HG03457 (cell line): ENCODE data around the gene PDIA4.

Experiments
- ATAC-seq: cut with Tn5 transposase; IDR thresholded peaks from one replicate; pipeline ENCODE4 v1.9.1; 2021; ENCODE audit warnings: moderate number of reproducible peaks; ENCODE audit not compliant: unreplicated experiment

PDIA4 gene

GRCh38 chr7:148975896-148976295, 52.4 kb downstream of the PDIA4 start:
- no peak for ATAC-seq

- no peak for ATAC-seq
Observed at GRCh38 chr7:148973256-148973655, 55.0 kb downstream of the PDIA4 start.

- ATAC-seq = no peak
Observed at GRCh38 chr7:148972375-148972774, 55.9 kb downstream of the PDIA4 start.

DNA sequence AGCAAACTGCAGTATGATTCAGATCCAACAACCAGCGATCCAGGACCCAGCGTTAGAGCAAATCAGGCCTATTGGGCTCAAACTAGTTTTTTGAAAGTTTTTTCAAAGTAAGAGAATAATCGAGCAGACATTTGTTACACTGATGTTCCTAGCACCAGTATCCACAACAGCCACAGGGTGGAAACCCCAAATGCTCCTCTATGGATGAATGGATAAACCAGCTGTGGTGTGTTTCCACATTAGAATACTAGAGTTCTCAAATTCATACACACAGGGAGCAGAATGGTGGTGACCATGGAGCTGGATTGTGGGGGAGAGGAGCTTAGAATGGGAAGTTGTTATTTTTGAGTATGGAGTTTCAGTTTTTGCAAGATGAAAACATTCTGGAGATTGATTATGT, 60.7 kb downstream of the PDIA4 start:
- no peak for ATAC-seq

DNA sequence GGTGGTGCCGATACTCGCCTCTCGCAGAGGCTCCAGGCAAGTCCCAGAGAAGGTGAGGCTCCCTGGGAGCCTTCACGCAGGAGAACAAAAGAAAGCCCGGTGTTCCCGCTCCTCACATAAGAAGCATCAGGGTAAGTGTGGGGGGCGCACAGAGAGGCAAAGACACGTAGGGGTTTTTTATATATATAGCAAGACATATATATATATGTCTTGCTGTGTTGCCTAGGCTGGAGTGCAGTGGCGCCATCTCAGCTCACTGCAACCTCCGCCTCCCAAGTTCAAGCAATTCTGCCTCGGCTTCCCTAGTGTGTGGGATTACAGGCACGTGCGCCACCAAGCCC, 61.3 kb downstream of the PDIA4 start:
- no peak for ATAC-seq

DNA sequence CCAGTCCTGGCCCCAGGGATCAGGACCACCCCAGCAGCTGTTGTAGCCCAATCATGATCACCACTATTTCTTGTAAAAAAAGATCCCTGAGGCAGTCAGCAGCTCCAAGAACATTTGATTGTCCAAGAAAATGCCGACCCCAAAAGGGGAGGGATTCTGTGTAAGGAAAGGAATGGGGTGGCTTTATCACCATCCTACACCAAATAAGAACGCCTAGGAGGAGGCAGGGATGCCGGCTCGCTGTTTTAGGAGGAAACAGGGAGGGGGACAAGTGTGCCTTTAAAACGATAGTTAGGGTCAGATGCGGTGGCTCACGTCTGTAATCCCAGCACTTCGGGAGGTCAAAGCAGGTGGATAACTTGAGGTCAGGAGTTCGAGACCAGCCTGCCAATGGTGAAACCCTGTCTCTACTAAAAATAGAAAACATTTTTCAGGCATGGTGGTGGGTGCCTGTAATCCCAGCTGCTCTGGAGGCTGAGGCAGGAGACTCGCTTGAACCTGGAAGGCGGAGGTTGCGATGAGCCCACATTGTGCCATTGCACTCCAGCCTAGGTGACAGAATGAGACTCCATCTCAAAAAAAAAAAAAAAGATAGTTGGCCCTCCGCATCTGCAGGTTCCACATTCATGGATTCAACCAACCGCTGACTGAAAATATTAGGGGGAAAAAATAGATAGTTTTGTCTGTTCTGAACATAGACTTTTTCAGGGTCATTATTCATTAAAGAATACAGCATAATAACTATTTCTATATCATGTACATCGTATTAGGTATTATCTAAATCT, 63.6 kb downstream of the PDIA4 start:
- no peak for ATAC-seq

DNA sequence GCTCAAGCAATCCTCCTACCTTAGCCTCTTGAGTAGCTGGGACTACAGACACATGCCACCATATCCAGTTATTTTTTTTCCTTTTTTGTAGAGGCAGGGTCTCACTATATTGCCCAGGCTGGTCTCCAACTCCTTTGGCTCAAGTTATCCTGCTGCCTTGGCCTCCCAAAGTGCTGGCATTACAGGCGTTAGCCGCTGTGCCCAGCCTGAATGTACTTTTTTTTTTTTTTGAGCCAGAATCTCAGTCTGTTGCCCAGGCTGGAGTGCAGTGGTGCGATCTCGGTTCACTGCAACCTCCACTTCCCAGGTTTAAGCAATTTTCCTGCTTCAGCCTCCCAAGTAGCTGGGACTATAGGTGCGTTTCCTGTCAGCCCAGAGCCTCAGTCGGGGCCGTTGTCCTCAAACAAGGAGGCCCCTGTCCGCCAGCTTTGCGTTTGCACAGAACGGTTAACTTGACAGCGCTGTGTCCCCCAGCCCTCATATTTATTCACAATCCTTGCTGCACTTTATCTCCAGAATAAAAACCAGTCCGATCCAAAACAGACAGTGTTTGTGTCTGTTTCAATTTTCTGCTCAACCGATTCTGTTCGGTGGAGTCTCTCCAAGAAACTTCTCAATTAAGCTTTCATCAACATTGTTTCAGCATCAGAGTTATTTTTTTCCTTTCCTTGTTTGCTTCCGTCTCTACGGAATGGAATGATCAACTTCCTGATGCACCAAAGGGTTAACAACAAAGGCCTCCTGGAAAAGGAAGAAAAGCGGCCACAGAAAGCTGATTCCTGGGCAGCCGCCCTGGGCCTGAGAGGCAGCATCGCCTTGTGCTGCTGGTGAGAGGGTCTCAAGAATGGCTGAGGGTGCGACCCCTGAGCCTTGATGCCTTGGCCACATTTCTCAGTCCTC, 64.5 kb downstream of the PDIA4 start:
- ATAC-seq = no peak

GRCh38 chr7:148962823-148963582, 65.3 kb downstream of the PDIA4 start:
- ATAC-seq = no peak

- ATAC-seq = no peak
Observed at GRCh38 chr7:148962440-148962822, 65.9 kb downstream of the PDIA4 start.

DNA sequence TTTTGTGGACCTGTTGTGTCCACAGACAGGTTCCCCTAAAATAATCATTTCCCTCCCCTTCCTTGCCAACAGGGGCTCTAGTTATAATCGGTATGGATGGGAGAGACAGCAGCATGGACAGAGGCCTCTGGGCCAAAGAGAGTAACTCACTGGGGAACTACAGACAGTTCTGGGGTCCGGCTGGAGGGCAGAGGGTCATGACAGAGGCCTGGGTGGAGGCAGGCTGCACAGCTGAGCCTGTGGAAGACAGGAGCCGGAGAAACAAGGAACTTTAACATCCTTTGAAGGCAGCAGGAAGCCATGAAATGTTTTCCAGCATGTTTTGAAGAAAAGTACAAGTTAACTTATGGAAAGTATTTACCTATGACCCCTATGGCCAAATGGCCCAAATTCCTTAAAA, 68.6 kb downstream of the PDIA4 start:
- no peak for ATAC-seq

DNA sequence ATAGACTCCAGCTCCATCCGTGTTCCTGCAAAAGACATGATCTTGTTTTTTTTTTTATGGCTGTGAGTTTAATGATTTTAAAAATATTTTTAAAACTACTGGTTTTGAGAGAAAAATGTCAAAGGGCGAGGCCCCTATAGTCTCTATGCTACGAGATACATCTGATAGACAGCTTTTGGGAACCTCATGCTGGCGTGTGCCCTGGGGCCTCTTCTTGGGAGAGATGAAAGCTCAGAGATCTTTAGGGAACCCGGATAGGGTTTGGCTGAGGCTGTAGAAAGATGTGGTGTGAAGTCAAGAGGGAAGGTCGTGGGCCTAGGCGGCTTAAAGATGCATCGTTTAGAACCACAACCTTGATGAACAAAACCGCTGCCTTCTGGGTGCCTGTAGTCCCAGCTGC, 70.2 kb downstream of the PDIA4 start:
- ATAC-seq = no peak

- ATAC-seq = no peak
Observed at GRCh38 chr7:148954766-148955165, 73.5 kb downstream of the PDIA4 start.

DNA sequence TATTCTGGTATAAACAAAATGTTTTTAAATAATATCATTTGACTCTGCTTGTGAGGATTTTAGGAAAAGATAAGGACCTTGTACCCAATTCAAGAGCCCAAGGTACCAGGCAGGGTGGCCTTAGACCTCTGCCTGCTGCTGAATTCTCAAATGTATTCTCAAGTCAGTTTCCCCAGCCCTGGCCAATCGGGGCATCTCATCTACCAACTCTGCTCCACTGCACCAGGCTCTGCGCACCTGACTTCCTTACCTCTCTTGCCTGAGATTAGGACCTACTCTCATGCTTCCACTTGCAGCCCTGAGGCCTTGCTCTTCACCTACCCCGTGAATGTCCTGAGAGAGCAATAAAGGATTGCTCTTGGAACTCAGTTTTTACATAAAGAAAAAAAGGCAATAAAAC, 74.6 kb downstream of the PDIA4 start:
- ATAC-seq = no peak
